ENCODE results near the gene FAM177B.

The FAM177B gene

DNA sequence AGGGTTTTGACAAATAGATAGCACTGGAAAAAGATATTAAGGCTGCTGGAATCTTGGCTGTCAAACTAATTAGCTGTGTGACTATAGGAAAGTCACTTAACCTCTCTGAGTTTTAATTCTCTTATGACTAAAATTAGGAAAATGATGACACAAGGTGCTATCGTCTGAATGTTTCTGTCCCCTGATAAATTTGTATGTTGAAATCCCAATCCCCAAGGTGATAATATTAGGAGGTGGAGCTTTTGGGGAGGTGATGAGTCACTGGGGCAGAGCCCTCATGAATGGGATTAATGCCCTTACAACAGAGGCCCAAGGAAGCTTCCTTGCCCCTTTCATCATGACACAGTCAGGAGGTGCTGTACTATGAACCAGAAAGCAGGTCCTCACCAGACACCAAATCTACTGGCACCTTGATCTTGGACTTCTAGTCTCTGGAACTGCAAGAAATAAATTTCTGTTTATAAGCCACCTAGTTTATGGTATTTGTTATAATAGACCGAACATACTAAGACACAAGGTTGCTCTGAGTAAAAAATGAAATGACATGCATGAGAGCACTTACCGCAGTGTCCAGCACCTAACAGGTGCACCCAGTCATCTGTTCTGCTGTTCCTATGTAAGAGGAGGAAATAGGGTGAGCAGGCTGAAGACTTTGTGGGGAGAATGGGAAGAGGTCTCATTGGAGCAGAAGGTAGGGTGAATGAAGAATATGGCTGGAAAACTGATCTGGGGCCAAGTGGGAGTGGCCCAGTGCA lies 51.6 kb downstream of the FAM177B start:
- DNase-seq: no peak

DNA sequence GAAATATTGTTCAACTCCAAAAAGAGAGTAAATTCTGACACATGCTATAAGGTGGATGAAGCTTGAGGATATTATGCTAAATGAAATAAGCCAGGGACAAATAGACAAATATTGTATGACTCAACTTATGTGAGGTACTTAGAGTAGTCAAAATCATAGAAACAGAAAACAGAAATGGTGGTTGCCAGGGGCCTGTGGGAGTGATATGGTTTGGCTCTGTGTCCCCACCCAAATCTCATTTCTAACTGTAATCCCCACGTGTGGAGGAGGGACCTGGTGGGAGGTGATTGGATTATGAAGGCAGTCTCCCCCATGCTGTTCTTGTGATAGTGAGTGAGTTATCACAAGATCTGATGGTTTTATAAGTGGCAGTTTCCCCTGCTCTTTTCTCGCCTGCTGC lies 53.1 kb downstream of the FAM177B start:
- DNase-seq: no peak

DNA sequence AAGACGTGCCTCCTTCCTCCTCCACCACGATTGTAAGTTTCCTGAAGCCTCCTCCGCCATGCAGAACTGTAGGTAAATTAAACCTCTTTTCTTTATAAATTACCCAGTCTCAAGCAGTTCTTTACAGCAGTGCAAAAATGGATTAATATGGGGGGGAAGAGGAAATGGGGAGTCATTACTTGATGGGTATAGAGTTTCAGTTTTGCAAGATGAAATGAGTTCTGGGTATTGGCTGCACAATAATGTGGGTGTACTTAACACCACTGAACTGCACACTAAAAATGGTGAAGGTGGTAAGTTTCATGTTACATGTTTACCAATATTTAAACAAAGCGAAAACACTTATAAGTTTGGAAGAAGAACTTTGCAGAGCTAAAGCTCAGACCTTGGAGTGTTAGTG lies 53.5 kb downstream of the FAM177B start:
- no peak for DNase-seq

DNA sequence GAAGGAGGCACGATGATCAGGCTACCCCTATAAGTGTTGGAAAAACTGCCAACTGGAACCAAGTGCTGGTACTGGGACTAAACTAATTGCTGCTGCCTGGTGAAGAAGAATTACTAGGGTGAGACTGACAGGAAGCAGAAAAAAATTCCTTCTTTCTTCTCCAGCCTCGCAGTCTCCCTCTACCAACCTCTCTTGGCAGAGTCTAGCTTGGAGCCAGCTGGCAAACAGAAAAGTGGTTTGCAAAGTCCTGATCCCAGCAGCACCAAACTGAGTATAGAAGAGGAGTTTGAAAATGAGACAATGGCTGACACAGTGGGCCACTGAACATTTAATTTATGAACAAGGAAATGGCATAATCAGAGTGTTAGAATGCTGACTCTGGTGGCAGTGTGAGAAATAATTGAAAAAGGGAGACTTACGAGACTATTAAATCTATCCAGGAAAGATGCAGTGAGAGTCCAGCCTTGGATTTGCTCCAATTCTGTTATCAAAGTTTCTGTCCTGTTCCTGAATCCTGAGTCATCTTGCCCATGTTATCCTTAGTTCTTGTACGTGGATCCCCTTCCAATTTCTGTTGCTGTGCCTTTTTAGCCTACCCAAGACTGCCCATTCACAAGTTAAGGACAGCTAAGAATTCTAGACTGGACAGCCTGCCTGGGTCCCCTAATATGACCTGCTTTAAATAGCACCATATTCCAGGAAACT lies 54.2 kb downstream of the FAM177B start:
- no peak for DNase-seq

DNA sequence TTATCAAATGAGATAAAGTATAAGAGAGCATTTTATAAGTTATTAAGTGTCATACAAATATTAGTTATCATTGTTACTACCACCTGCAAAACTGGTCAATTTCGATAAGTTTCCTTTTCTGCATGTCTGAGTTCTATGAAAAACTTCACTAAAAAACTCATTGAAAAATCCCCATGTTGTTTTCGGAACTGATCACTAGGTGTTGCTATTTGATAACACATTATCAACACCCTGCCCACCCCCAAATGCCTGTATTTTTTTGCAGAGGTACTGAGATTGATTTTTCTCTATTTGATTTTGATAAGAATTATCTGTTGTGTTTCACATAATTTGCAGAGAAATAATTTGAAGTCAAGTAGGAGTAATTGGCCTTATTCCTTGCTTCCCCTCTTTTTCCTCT lies 55.7 kb downstream of the FAM177B start:
- DNase-seq: no peak

GRCh38 chr1:222794656-222795474 lies 57.9 kb downstream of the FAM177B start:
- DNase-seq: no peak

GRCh38 chr1:222798116-222798515 lies 61.1 kb downstream of the FAM177B start:
- DNase-seq: no peak

DNA sequence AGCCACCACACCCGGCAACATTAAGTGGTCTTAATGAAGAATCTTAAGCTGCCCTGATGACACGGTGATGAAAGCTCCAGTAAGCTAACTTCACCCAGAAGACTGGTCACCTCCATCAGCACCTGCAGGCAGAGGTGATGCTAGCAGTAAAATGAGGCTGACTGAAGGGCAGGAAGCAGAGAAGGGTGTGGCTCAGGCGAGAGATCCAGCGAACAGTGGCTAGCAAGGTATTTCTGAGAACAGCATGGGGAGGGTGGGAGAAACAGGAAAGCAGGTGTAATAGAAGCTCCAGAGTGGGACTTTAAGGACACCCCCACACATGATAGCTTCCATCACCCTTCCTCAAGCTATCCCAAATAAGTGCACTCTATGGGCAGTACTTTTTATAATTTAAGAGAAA lies 62.0 kb downstream of the FAM177B start:
- no peak for DNase-seq

All from stimulated activated CD4-positive, alpha-beta T cell treated with anti-CD3 and anti-CD28 coated beads, Interleukin-2, amount 100 ng/mL, for 24 hours (primary cell).